ENCODE data around the gene CALHM3. TPM values are rescaled to one million over a fixed set of nuclear protein-coding genes. Genes with fewer than 3 reads are reported as not detected.

CALHM3 gene
- total RNA-seq, 2 donors from 2014 or later = 0.52 TPM; not detected in 1

- ATAC-seq = no peak
- Histone ChIP-seq H3K4me3 (no peak overlapping the region), H3K27ac (peak overlapping the region in 2 of 4 donors; percentile 7 to 71)
Observed at GRCh38 chr10:103449208-103450144, 29.6 kb downstream of the CALHM3 start.

GRCh38 chr10:103448746-103449145, 30.3 kb downstream of the CALHM3 start:
- Histone ChIP-seq H3K4me3 (no peak overlapping the region), H3K36me3 (replicated peaks in 1 of 2; ENCODE audit: insufficient read depth in 1 of 2, low read depth in 2 of 2) (peaks cover 0 to 15% of the 10 kb centered on the region in 2 donors), H3K9me3 (no peaks in the 10 kb centered on the region), H3K27ac (no peak overlapping the region), H3K4me1 (peaks cover 11% of the 10 kb centered on the region), H3K27me3 (no peaks in the 10 kb centered on the region)
- WGBS, 2 donors = 38 to 68% methylated on average over 1 of the region's 1 CpG
- peak; percentile 20 to 60 (median 34) for DNase-seq
- TF ChIP-seq POLR2A (IDR thresholded peaks at IDR 0.05) (no peak), CTCF (IDR thresholded peaks at IDR 0.05) (no peak)
- ATAC-seq = no peak
- intact Hi-C loops (cut with DNase I) = no loop called here

More at GRCh38 chr10:103449208-103450144, 29.6 kb downstream of the CALHM3 start:
- H3K27me3 ChIP-seq = no peaks in the 10 kb centered on the region
- peaks cover 0 to 8% of the 10 kb centered on the region in 2 donors for H3K36me3 ChIP-seq (replicated peaks in 1 of 2; ENCODE audit: insufficient read depth in 1 of 2, low read depth in 2 of 2)
- peak in 1 of 4 donors; percentile 21 for DNase-seq
- 76 to 86% methylated on average over 29 to 30 of the region's 34 CpGs for WGBS, 2 donors
- peaks cover 11% of the 10 kb centered on the region for H3K4me1 ChIP-seq
- H3K9me3 ChIP-seq = no peaks in the 10 kb centered on the region
- intact Hi-C loops (cut with DNase I) = no loop called here
- TF ChIP-seq CTCF (IDR thresholded peaks at IDR 0.05) = no peak
- TF ChIP-seq POLR2A (IDR thresholded peaks at IDR 0.05) = no peak

- DNase-seq (no peak), ATAC-seq (no peak)
- H3K27ac ChIP-seq = peak overlapping the region in 1 of 4 donors; percentile 21
- 97 to 98% methylated on average over 14 to 23 of the region's 23 CpGs for WGBS, 2 donors
- intact Hi-C loops (cut with DNase I) = no loop called here
- no peaks in the 10 kb centered on the region for H3K9me3 ChIP-seq
- TF ChIP-seq POLR2A (IDR thresholded peaks at IDR 0.05) (no peak), CTCF (IDR thresholded peaks at IDR 0.05) (no peak)
- H3K36me3 ChIP-seq (replicated peaks in 1 of 2; ENCODE audit: insufficient read depth in 1 of 2, low read depth in 2 of 2) = peaks cover 0 to 21% of the 10 kb centered on the region in 2 donors
- peaks cover 6% of the 10 kb centered on the region for H3K4me1 ChIP-seq
- no peaks in the 10 kb centered on the region for H3K27me3 ChIP-seq
- H3K4me3 ChIP-seq = no peak overlapping the region
Observed at GRCh38 chr10:103447187-103447586, 31.9 kb downstream of the CALHM3 start.

- Histone ChIP-seq H3K27ac (peak overlapping the region in 2 of 4 donors; percentile 21 to 44), H3K9me3 (no peaks in the 10 kb centered on the region), H3K36me3 (replicated peaks in 1 of 2; ENCODE audit: insufficient read depth in 1 of 2, low read depth in 2 of 2) (peaks cover 0 to 26% of the 10 kb centered on the region in 2 donors), H3K4me3 (no peak overlapping the region), H3K4me1 (no peaks in the 10 kb centered on the region), H3K27me3 (no peaks in the 10 kb centered on the region)
- ATAC-seq = peak; percentile 47
- intact Hi-C loops (cut with DNase I) = no loop called here
- peak; percentile 29 to 65 (median 52) for DNase-seq
- WGBS, 2 donors = 75% methylated on average over 10 to 12 of the region's 12 CpGs
- no peak for TF ChIP-seq POLR2A (IDR thresholded peaks at IDR 0.05)
- TF ChIP-seq CTCF (IDR thresholded peaks at IDR 0.05) = no peak
Observed at GRCh38 chr10:103445767-103446567, 33.1 kb downstream of the CALHM3 start.
